HG03039 (cell line): Measurements from ENCODE around the gene ANKRD11.
"Not testable (repeated sequence)": the region's sequence is repeated elsewhere in the genome, so short reads cannot be mapped to it uniquely, and the experiment has no call there.

ENCODE experiments used
- ATAC-seq: cut with Tn5 transposase; IDR thresholded peaks from one replicate; pipeline ENCODE4 v1.9.1; 2021; ENCODE audit warnings: mild to moderate bottlenecking, moderate library complexity; ENCODE audit not compliant: unreplicated experiment

ANKRD11 gene

GRCh38 chr16:89482150-89482816 lies 8.1 kb downstream of the ANKRD11 start:
- no peak for ATAC-seq

GRCh38 chr16:89481356-89481955 lies 8.9 kb downstream of the ANKRD11 start:
- no peak for ATAC-seq

- no peak for ATAC-seq
Observed at GRCh38 chr16:89478576-89479221, 11.7 kb downstream of the ANKRD11 start.

GRCh38 chr16:89476811-89477261 lies 13.5 kb downstream of the ANKRD11 start:
- no peak for ATAC-seq

GRCh38 chr16:89476379-89476778 lies 14.0 kb downstream of the ANKRD11 start:
- ATAC-seq = no peak

- ATAC-seq = no peak
Observed at GRCh38 chr16:89475144-89475543, 15.2 kb downstream of the ANKRD11 start.

- no peak for ATAC-seq
Observed at GRCh38 chr16:89473791-89474414, 16.5 kb downstream of the ANKRD11 start.

GRCh38 chr16:89473136-89473712 lies 17.1 kb downstream of the ANKRD11 start:
- no peak for ATAC-seq

- no peak for ATAC-seq
Observed at GRCh38 chr16:89472711-89473075, 17.7 kb downstream of the ANKRD11 start.

- ATAC-seq = no peak
Observed at GRCh38 chr16:89467382-89467781, 23.0 kb downstream of the ANKRD11 start.

GRCh38 chr16:89466920-89467319 lies 23.4 kb downstream of the ANKRD11 start:
- ATAC-seq = no peak

GRCh38 chr16:89463312-89463711 lies 27.0 kb downstream of the ANKRD11 start:
- ATAC-seq = not testable (repeated sequence)

- not testable (repeated sequence) for ATAC-seq
Observed at GRCh38 chr16:89462639-89463038, 27.7 kb downstream of the ANKRD11 start.

- not testable (repeated sequence) for ATAC-seq
Observed at GRCh38 chr16:89461890-89462289, 28.5 kb downstream of the ANKRD11 start.

GRCh38 chr16:89460556-89460955 lies 29.8 kb downstream of the ANKRD11 start:
- ATAC-seq = no peak

GRCh38 chr16:89458967-89459366 lies 31.4 kb downstream of the ANKRD11 start:
- no peak for ATAC-seq

GRCh38 chr16:89458551-89458950 lies 31.8 kb downstream of the ANKRD11 start:
- no peak for ATAC-seq

GRCh38 chr16:89456419-89456959 lies 33.9 kb downstream of the ANKRD11 start:
- ATAC-seq = no peak

- no peak for ATAC-seq
Observed at GRCh38 chr16:89455692-89456091, 34.7 kb downstream of the ANKRD11 start.

GRCh38 chr16:89455178-89455577 lies 35.2 kb downstream of the ANKRD11 start:
- ATAC-seq = no peak
